IMR-90 (cell line): ENCODE data around the gene SBK2. TPM values are rescaled to one million over a fixed set of nuclear protein-coding genes. Genes with fewer than 3 reads are reported as not detected.
A peak's percentile ranks its signal among the peaks of the same experiment; 100 is the strongest.

Experiments used
- ATAC-seq: fragments of 200-7000 bp; cut with Tn5 transposase; 2 replicates; pipeline ENCODE4 v1.9.1; 2020; ENCODE audit warnings: low read depth, mild to moderate bottlenecking, moderate library complexity
- BruUV-seq: library from RNA; stranded (reverse); fragments of 400-500 nt; replicated peaks from 2 replicates; lab custom pipeline; 2021; lab: Mats Ljungman, UMichigan
- CTCF ChIA-PET: fragments of 300-600 bp; formaldehyde crosslinking; extraction: SDS; loops from one replicate; lab custom pipeline; 2021; ENCODE audit warnings: antibody characterized with exemption; lab: Yijun Ruan, JAX
- POLR2A ChIA-PET: fragments of 300-600 bp; sonication (Branson Sonifier 250); formaldehyde crosslinking; loops from one replicate; lab custom pipeline; 2022; ENCODE audit warnings: antibody characterized with exemption; ENCODE audit not compliant: unreplicated experiment; lab: Charles Lee
- DNase-seq: peaks from one replicate; pipeline ENCODE4 v3.0.0; 2013
- H2AFZ ChIP-seq: replicated peaks from 2 replicates; pipeline ENCODE3; 2013; ENCODE audit warnings: low read length, mild to moderate bottlenecking; ENCODE audit not compliant: poor library complexity
- H2AK5ac ChIP-seq: 2 replicates; pipeline ENCODE4 v1.6.1; 2013; ENCODE audit warnings: low read depth, low read length, inconsistent platforms
- H2AK9ac ChIP-seq: replicated peaks from 2 replicates; pipeline ENCODE3; 2013; ENCODE audit warnings: mild to moderate bottlenecking, low read depth, low read length, moderate library complexity; ENCODE audit not compliant: poor library complexity
- H2BK120ac ChIP-seq: 2 replicates; pipeline ENCODE4 v1.6.1; 2013; ENCODE audit warnings: low read depth, low read length, inconsistent platforms
- H2BK15ac ChIP-seq: 3 replicates; pipeline ENCODE4 v1.6.1; 2013; ENCODE audit warnings: low read depth, low read length, inconsistent platforms
- H2BK20ac ChIP-seq: 2 replicates; pipeline ENCODE4 v1.6.1; 2013; ENCODE audit warnings: low read depth, mild to moderate bottlenecking, inconsistent platforms, low read length, moderate library complexity
- H2BK5ac ChIP-seq: 2 replicates; pipeline ENCODE4 v1.6.1; 2013; ENCODE audit warnings: mild to moderate bottlenecking, low read depth, low read length, inconsistent platforms; ENCODE audit not compliant: poor library complexity, severe bottlenecking
- H3K14ac ChIP-seq: replicated peaks from 2 replicates; pipeline ENCODE4 v1.6.1; 2013; ENCODE audit warnings: low read depth, low read length, inconsistent platforms
- H3K18ac ChIP-seq: 2 replicates; pipeline ENCODE4 v1.6.1; 2013; ENCODE audit warnings: low read depth, low read length, control low read depth
- H3K23ac ChIP-seq: 2 replicates; pipeline ENCODE4 v1.6.1; 2013; ENCODE audit warnings: low read depth, low read length, inconsistent platforms
- H3K27ac ChIP-seq: 2 replicates; pipeline ENCODE4 v1.5.1; 2013; ENCODE audit warnings: mild to moderate bottlenecking, control low read depth, low read length; ENCODE audit not compliant: insufficient read depth
- H3K27me3 ChIP-seq: 2 replicates; pipeline ENCODE4 v1.6.1; 2013; ENCODE audit warnings: low read length; ENCODE audit not compliant: control insufficient read depth, insufficient read depth
- H3K36me3 ChIP-seq: 2 replicates; pipeline ENCODE4 v1.6.1; 2013; ENCODE audit warnings: low read length, mixed read lengths; ENCODE audit not compliant: control insufficient read depth, insufficient read depth
- H3K4ac ChIP-seq: 2 replicates; pipeline ENCODE4 v1.6.1; 2013; ENCODE audit warnings: low read depth, low read length, inconsistent platforms
- H3K4me1 ChIP-seq: 2 replicates; pipeline ENCODE4 v1.6.1; 2013; ENCODE audit warnings: low read length, mixed read lengths; ENCODE audit not compliant: control insufficient read depth, insufficient read depth
- H3K4me2 ChIP-seq: 2 replicates; pipeline ENCODE4 v1.6.1; 2013; ENCODE audit warnings: low read depth, mild to moderate bottlenecking, control low read depth, low read length, moderate library complexity
- H3K4me3 ChIP-seq: 2 replicates; pipeline ENCODE4 v1.5.1; 2013; ENCODE audit warnings: low read depth, mild to moderate bottlenecking, control low read depth, low read length, moderate library complexity; ENCODE audit not compliant: insufficient read depth
- H3K56ac ChIP-seq: 2 replicates; pipeline ENCODE4 v1.6.1; 2013; ENCODE audit warnings: low read length, inconsistent platforms; ENCODE audit not compliant: insufficient read depth; ENCODE audit errors: extremely low read depth
- H3K79me1 ChIP-seq, 2 experiments: 2 replicates each; pipeline ENCODE4 v1.6.1; 2013; ENCODE audit warnings: low read length in 2 of 2, inconsistent platforms in 1 of 2, low read depth in 1 of 2
- H3K9ac ChIP-seq: 2 replicates; pipeline ENCODE4 v1.6.1; 2013; ENCODE audit warnings: low read depth, low read length, control low read depth
- H3K9me1 ChIP-seq: 2 replicates; pipeline ENCODE4 v1.6.1; 2013; ENCODE audit warnings: low read length, inconsistent platforms; ENCODE audit not compliant: insufficient read depth
- H3K9me3 ChIP-seq: 2 replicates; pipeline ENCODE4 v1.6.1; 2013; ENCODE audit warnings: low read length; ENCODE audit not compliant: control insufficient read depth, insufficient read depth
- H4K20me1 ChIP-seq: 2 replicates; pipeline ENCODE4 v1.6.1; 2013; ENCODE audit warnings: low read length, inconsistent platforms; ENCODE audit not compliant: insufficient read depth
- H4K5ac ChIP-seq: 2 replicates; pipeline ENCODE4 v1.6.1; 2013; ENCODE audit warnings: mild to moderate bottlenecking, low read depth, low read length, control low read depth
- H4K8ac ChIP-seq, 2 experiments: 2 replicates each; pipeline ENCODE4 v1.6.1; 2013; ENCODE audit warnings: low read depth in 2 of 2, low read length in 2 of 2, control low read depth in 1 of 2, inconsistent platforms in 1 of 2
- H4K91ac ChIP-seq: 2 replicates; pipeline ENCODE4 v1.6.1; 2013; ENCODE audit warnings: low read depth, low read length, inconsistent platforms; ENCODE audit not compliant: insufficient read depth
- BHLHE40 ChIP-seq: fragments of 150-350 bp; IDR thresholded peaks from 2 replicates; pipeline ENCODE4 v1.6.1; 2016; ENCODE audit warnings: mild to moderate bottlenecking, low read depth, low read length
- CEBPB ChIP-seq: IDR thresholded peaks from 2 replicates; pipeline ENCODE4 v1.6.1; 2012; ENCODE audit warnings: low read depth, low read length, improper control_type of control experiment
- CHD1 ChIP-seq: IDR thresholded peaks from 2 replicates; pipeline ENCODE4 v1.6.1; 2012; ENCODE audit warnings: low read depth, low read length, improper control_type of control experiment
- ELK1 ChIP-seq: fragments of 150-350 bp; IDR thresholded peaks from 2 replicates; pipeline ENCODE4 v1.6.1; 2016; ENCODE audit warnings: low read depth, mild to moderate bottlenecking, low read length, moderate library complexity, borderline replicate concordance
- FOS ChIP-seq: fragments of 150-350 bp; IDR thresholded peaks from 2 replicates; pipeline ENCODE4 v1.6.1; 2016; ENCODE audit warnings: low read depth, low read length
- MAZ ChIP-seq: IDR thresholded peaks from 2 replicates; pipeline ENCODE4 v1.6.1; 2012; ENCODE audit warnings: low read depth, mild to moderate bottlenecking, low read length, improper control_type of control experiment, moderate library complexity, borderline replicate concordance
- MXI1 ChIP-seq: IDR thresholded peaks from 2 replicates; pipeline ENCODE4 v1.6.1; 2012; ENCODE audit warnings: low read depth, mild to moderate bottlenecking, low read length, moderate library complexity, borderline replicate concordance
- NFE2L2 ChIP-seq: fragments of 150-350 bp; IDR thresholded peaks from 2 replicates; pipeline ENCODE4 v1.6.1; 2016; ENCODE audit warnings: low read depth, mild to moderate bottlenecking, low read length
- POLR2A ChIP-seq: IDR thresholded peaks from 2 replicates; pipeline ENCODE4 v1.6.1; 2012; ENCODE audit warnings: mild to moderate bottlenecking, low read depth, low read length
- RAD21 ChIP-seq: IDR thresholded peaks from 2 replicates; pipeline ENCODE4 v1.6.1; 2012; ENCODE audit warnings: low read length, improper control_type of control experiment
- RCOR1 ChIP-seq: IDR thresholded peaks from 2 replicates; pipeline ENCODE4 v1.6.1; 2012; ENCODE audit warnings: mild to moderate bottlenecking, low read length, improper control_type of control experiment; ENCODE audit not compliant: insufficient replicate concordance
- RFX5 ChIP-seq: IDR thresholded peaks from 2 replicates; pipeline ENCODE4 v1.8.0; 2012; ENCODE audit warnings: low read depth, mild to moderate bottlenecking, low read length, moderate library complexity
- WGBS, 2 experiments: methylation state at CpG; one replicate each; pipeline versions ENCODE4 v1.1.5 to v1.1.7; 2013; ENCODE audit warnings: missing lambda C conversion rate in 2 of 2; ENCODE audit not compliant: insufficient read length in 1 of 2; ENCODE audit errors: extremely low coverage in 2 of 2; 5-methylcytosine and 5-hydroxymethylcytosine counted together
- dilution Hi-C: fragments of 300-500 bp; cut with HindIII; formaldehyde crosslinking; loops from one replicate; pipeline ENCODE4 v1.14.3; 2018; ENCODE audit warnings: low sequenced_read_pairs; ENCODE audit not compliant: unreplicated experiment
- in situ Hi-C: fragments of 300-500 bp; cut with MboI; formaldehyde crosslinking; loops from 3 replicates; pipeline ENCODE4 v1.14.3; 2019; ENCODE audit warnings: low sequenced_read_pairs, inconsistent platforms, mixed read lengths
- intact Hi-C: fragments of 100-400 bp; cut with micrococcal nuclease; formaldehyde crosslinking; loops from 2 replicates; pipeline ENCODE4 v1.10.0; 2022
- polyA plus RNA-seq, 3 experiments: library from polyadenylated mRNA; depleted of rRNA; stranded (reverse); fragments of >200 nt; gene quantifications; 2 replicates each; pipeline ENCODE4 v1.2.3, GENCODE V29; 2012; ENCODE audit warnings: low replicate concordance in 1 of 3
- total RNA-seq: library from RNA; depleted of rRNA; stranded (reverse); fragments of >200 nt; gene quantifications from 2 replicates; pipeline ENCODE4 v1.2.3, GENCODE V29; 2012
- TF ChIP-seq, protein P1 (sequence below): fragments of 150-350 bp; IDR thresholded peaks from 2 replicates; pipeline ENCODE4 v1.6.1; 2017; ENCODE audit warnings: mild to moderate bottlenecking, antibody characterized with exemption, low read length, low read depth

SBK2 gene
- total and polyA plus RNA-seq, 2 of the 4 experiments (the other 2 are of a cell fraction): 0.48 TPM; not detected in 1

DNA sequence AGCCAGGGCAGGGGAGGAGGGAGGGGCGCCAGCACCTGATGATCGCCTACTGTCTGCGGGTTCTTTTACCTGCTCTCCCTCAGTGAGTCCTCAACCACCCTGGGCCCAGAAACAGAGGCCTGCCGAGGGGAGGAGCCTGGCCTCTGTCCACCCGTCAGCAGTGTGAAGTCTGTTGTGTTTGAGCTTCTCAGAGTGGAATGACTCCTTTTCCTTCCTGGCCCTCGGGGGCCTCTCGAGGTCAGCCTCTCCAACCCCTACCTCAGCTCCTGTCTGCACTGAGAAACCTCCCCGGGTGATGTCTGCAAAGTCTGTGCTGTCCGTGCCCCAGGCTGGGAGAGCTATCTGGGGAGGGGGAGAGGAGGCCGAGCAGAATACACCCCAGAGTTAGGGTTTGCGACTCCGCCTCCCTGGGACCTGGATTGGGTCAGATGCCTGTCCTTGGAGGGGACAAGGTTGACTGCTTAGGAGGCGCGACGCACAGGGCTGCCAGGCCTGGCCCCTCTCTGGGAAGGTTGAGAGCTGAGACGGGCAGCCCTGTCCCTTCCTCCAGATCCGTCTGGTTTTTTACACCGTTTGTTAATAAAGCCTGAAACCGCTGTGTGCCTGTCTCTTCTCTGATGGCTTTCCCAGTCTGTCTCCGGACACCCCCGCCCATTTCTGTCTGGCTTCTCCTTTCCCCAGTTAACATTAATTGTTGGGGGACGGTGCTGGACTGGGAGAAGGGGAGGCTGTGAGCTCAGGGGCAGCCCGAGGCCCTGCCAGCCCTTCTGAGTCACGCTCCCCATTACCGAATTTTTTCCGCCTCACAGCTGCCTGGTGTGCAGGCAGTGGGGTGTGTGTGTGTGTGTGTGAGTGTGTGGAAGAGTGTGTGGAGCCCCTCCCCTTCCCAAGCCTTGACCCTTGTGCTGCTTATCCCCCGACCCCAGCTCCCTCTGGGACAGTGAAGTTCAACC lies 49.7 kb downstream of the SBK2 start:
- Histone ChIP-seq H3K79me1 (peaks cover 5 to 36% of the 10 kb centered on the region in 2 experiments), H2BK120ac (peak overlapping the region; percentile 78), H4K91ac (peak overlapping the region; percentile 87), H4K20me1 (0 out of 2 replicates have a peak, but pooled peaks cover 4% of the 10 kb centered on the region), H4K8ac (peak overlapping the region; percentile 78 to 87), H2BK5ac (peak overlapping the region; percentile 90), H2BK20ac (peak overlapping the region; percentile 38), H2AK5ac (peak overlapping the region; percentile 87), H3K9ac (peak overlapping the region; percentile 51), H2AFZ (peak overlapping the region; percentile 76), H3K27ac (peak overlapping the region; percentile 89), H3K36me3 (peaks cover 7% of the 10 kb centered on the region; the same call in 1 of the 2 replicates), H3K9me1 (0 out of 2 replicates have a peak, but pooled peaks cover 4% of the 10 kb centered on the region), H3K4me2 (peak overlapping the region; percentile 66), H3K27me3 (no peaks in the 10 kb centered on the region), H3K9me3 (no peaks in the 10 kb centered on the region), H3K56ac (peak overlapping the region; percentile 39; the same call in 1 of the 2 replicates), H3K18ac (peak overlapping the region; percentile 78), H2AK9ac (peak overlapping the region; percentile 99), H3K23ac (peak overlapping the region; percentile 80), H3K4me1 (peaks cover 30% of the 10 kb centered on the region), H4K5ac (peak overlapping the region; percentile 84), H3K4ac (peak overlapping the region; percentile 79), H3K4me3 (no peak overlapping the region), H2BK15ac (peak overlapping the region; percentile 20; the same call in 1 of the 3 replicates), H3K14ac (peak overlapping the region; percentile 78)
- 2% methylated on average over 6 of the region's 27 CpGs; no CpG with 5 or more reads in 1 of the 2 experiments for WGBS, 2 experiments
- in situ Hi-C loops (loop anchor here (25.0 kb wide), 1 partner anchor 1025 kb away; the partner anchor contains the start of genes CDC42EP5 and LENG9), intact Hi-C loops (loop anchor here (1.0 kb wide), 1 partner anchor 11 kb away; the partner anchor contains the start of gene ZNF628), dilution Hi-C loops (no loop called here)
- no TSS peak for BruUV-seq
- ChIA-PET POLR2A (no interaction called here), CTCF (interaction anchor here (1.1 kb wide), 1 partner anchor 16 kb away, joined by 6 read pairs; no protein-coding TSS in a partner anchor)
- peak; percentile 69 for ATAC-seq
- DNase-seq: peak; percentile 97
- TF ChIP-seq MAZ (peak; percentile 84), NFE2L2 (peak; percentile 29; the same call in 1 of the 2 replicates), CEBPB (no peak), ELK1 (no peak), BHLHE40 (peak; percentile 57; the same call in 1 of the 2 replicates), FOS (peak; percentile 87), RFX5 (0 out of 2 replicates have a peak, but pooled peaks have one; percentile 12), CHD1 (0 out of 2 replicates have a peak, but pooled peaks have one; percentile 51), RAD21 (no peak), MXI1 (peak; percentile 43; the same call in 1 of the 2 replicates), RCOR1 (peak; percentile 53), POLR2A (peak; percentile 72)
- TF ChIP-seq, protein P1, sequence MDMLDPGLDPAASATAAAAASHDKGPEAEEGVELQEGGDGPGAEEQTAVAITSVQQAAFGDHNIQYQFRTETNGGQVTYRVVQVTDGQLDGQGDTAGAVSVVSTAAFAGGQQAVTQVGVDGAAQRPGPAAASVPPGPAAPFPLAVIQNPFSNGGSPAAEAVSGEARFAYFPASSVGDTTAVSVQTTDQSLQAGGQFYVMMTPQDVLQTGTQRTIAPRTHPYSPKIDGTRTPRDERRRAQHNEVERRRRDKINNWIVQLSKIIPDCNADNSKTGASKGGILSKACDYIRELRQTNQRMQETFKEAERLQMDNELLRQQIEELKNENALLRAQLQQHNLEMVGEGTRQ: peak; percentile 31; the same call in 1 of the 2 replicates
